T-helper 2 cell treated with Interferon-gamma antibody and Interleukin-4, amounts not matched to agents 5 μg/mL and 100 μg/mL, for 36 hours (primary cell): ENCODE data around the gene VEZT.
A peak's percentile ranks its signal among the peaks of the same experiment; 100 is the strongest.
"Not testable (repeated sequence)": the region's sequence is repeated elsewhere in the genome, so short reads cannot be mapped to it uniquely, and the experiment has no call there.

ENCODE experiments used
- DNase-seq: peaks from one replicate; pipeline ENCODE4 v3.0.0; 2021; ENCODE audit warnings: low spot score
- H3K27ac Mint-ChIP-seq: one replicate; pipeline ENCODE4 v1.8.0; 2021; ENCODE audit warnings: mild to moderate bottlenecking, mixed read lengths
- H3K27me3 Mint-ChIP-seq: one replicate; pipeline ENCODE4 v1.8.0; 2021; ENCODE audit warnings: low read depth, mixed read lengths
- H3K36me3 Mint-ChIP-seq: one replicate; pipeline ENCODE4 v1.8.0; 2021; ENCODE audit warnings: low read depth, mixed read lengths
- H3K4me1 Mint-ChIP-seq: one replicate; pipeline ENCODE4 v1.8.0; 2021; ENCODE audit warnings: low read depth, mixed read lengths
- H3K4me3 Mint-ChIP-seq: one replicate; pipeline ENCODE4 v1.8.0; 2022; ENCODE audit warnings: mild to moderate bottlenecking, moderate library complexity, mixed read lengths
- H3K9me3 Mint-ChIP-seq: one replicate; pipeline ENCODE4 v1.8.0; 2021; ENCODE audit warnings: mixed read lengths

VEZT gene

DNA sequence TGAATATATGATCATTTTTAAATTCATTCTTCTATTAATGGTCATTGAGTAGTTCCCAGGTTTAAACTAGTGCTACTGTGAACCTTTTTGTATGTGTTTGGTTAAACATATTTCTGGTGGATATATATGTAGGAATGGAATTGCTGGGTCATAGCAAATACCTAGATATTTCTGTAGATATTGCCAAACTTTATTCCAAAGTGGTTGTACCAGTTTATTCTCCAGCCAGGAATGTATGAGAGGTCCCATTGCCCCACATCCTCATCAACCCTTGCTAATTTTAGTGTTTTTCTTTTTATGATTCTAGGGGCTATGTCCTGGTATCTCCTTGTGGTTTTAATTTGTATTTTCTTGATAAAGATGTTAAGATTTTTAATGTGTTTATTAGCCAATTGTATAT, 3.1 kb downstream of the VEZT start:
- no peaks in the 10 kb centered on the region for H3K9me3 Mint-ChIP-seq
- peaks cover 9% of the 10 kb centered on the region for H3K27me3 Mint-ChIP-seq
- peaks cover 32% of the 10 kb centered on the region for H3K4me1 Mint-ChIP-seq
- H3K4me3 Mint-ChIP-seq, result peak overlapping the region; percentile 24
- no peak for DNase-seq
- no peak overlapping the region for H3K27ac Mint-ChIP-seq
- peaks cover 19% of the 10 kb centered on the region for H3K36me3 Mint-ChIP-seq

DNA sequence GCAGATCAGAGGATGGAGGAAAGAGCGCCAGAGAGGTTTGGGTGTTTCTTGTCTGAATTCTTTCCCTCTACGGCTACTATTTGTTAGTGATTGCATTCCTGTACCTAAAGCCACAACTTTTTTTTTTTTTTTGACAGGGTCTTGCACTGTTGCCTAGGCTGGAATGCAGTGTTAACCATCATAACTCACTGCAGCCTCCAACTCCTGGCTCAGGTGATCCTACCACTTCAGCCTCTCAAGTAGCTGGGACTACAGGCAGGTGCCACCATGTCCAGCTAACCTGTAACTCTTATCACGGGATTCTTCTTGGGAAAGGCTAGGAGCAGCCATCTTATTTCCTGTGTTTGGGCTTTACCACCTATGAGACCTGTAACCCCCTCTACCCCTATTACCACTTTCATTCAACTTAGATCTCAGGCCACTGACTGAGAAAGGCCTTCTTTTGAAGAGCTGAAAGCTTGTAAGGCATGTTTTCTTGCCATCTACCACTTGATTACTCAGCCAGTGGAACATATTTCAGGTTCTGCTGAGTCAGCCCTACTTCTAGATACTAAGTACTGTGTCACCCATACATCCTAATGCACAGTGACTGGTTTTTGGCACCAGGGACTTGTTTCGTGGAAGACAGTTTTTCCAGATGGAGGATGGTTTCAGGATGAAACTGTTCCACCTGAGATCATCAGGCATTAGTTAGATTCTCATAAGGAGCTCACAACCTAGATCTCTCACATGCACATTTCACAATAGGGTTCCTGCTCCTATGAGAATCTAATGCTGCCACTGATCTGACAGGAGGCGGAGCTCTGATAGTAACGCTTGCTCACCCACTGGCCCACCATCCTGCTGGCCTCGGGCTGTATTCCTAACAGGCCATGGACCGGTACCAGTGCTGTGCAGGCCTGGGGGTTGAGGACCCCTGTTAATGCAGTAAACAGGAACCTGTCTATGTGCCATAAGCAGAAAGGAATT, 6.9 kb downstream of the VEZT start:
- Mint-ChIP-seq H3K36me3 (peaks cover 18% of the 10 kb centered on the region), H3K4me1 (peaks cover 20% of the 10 kb centered on the region), H3K27me3 (no peaks in the 10 kb centered on the region), H3K9me3 (no peaks in the 10 kb centered on the region), H3K4me3 (no peak overlapping the region), H3K27ac (no peak overlapping the region)
- no peak for DNase-seq

DNA sequence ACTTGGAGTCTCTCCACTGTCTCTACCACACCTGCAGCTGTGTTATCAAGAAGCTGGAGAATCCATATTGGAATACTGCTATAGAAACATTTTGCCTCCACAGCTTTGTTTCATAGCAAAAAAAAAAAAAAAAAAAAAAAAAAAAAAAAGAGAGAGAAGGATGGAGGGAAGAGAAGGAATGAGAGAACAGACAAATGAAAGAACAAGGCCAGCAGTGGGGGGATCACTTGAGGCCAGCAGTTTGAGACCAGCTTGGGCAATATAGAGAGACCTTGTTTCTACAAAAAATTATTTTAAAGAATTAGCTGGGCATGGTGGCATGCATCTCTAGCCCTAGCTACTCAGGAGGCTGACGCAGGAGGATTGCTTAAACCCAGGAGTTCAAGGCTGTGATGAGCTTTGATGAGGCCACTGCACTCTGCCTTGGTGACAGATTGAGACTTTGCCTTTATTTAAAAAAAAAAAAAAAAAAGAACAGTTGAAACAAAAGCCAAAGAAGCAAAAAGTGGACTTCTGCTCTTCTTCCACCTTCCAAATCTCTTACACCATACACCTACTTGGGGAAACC, 8.1 kb downstream of the VEZT start:
- DNase-seq, result no peak
- no peaks in the 10 kb centered on the region for H3K27me3 Mint-ChIP-seq
- H3K4me3 Mint-ChIP-seq, result no peak overlapping the region
- H3K36me3 Mint-ChIP-seq, result peaks cover 11% of the 10 kb centered on the region
- no peaks in the 10 kb centered on the region for H3K9me3 Mint-ChIP-seq
- no peak overlapping the region for H3K27ac Mint-ChIP-seq
- peaks cover 12% of the 10 kb centered on the region for H3K4me1 Mint-ChIP-seq

DNA sequence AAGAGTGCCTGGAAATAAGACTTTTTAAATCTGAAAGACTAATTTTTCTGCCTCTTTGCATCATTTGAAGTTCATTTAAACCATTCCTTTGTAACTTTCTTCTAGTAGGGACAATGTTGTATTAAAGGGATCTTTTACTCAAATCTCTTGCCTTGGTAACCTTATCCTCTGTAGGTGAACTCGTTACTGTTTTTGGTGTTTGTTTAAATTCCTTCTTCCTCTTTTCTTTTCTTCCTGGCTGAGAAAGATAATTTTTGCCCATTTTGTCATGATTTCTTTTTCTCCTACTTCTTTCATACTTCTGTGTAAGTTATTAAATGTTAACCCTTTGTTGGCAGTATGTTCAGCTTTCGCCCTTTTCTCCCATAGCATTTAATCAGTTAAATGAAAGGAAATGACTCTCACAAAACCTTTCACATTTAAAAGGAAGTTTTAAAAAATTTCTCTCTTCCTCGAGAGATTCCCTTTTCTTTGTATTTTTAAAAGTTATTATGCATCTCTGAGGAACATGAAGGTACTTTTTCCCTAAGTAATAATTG, 10.3 kb downstream of the VEZT start:
- Mint-ChIP-seq H3K4me3 (no peak overlapping the region), H3K4me1 (peaks cover 5% of the 10 kb centered on the region), H3K27me3 (no peaks in the 10 kb centered on the region), H3K9me3 (no peaks in the 10 kb centered on the region), H3K27ac (no peak overlapping the region), H3K36me3 (peaks cover 11% of the 10 kb centered on the region)
- DNase-seq, result no peak

DNA sequence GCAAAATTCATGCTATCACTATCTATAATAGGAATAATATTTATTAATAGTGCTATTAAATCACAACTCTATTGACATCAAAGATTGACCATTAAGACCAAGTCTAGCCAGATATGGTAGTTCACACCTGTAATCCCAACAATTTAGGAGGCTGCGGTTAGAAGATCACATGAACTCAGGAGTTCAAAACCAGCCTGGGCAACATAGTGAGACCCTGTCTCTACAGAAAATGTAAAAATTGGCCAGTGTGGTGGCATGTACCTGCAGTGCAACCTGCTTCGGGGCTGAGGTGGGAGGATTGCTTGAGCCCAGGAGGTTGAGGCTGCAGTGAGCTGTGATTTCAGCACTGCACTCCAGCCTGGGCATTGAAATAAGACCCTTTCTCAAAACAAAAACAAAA, 11.0 kb downstream of the VEZT start:
- Mint-ChIP-seq H3K27me3 (no peaks in the 10 kb centered on the region), H3K36me3 (peaks cover 11% of the 10 kb centered on the region), H3K4me3 (no peak overlapping the region), H3K4me1 (peaks cover 5% of the 10 kb centered on the region), H3K9me3 (no peaks in the 10 kb centered on the region), H3K27ac (no peak overlapping the region)
- no peak for DNase-seq

DNA sequence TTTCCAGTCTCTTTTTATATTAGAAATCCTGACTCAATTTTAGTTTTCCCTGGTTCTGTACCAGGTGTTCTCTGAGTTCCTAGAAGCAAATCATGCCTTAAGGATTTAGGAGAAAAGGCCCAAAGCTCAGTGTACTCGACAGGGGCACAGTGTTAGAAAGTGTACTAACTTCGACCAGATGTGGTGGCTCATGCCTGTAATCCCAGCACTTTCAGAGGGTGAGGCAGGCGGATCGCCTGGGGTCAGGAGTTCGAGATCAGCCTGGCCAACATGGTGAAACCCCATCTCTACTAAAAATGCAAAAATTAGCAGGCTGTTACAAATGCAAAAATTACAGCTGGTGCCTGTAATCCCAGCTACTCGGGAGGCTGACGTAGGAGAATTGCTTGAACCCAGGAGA, 12.0 kb downstream of the VEZT start:
- no peak overlapping the region for H3K4me3 Mint-ChIP-seq
- DNase-seq, result no peak
- no peaks in the 10 kb centered on the region for H3K27me3 Mint-ChIP-seq
- H3K36me3 Mint-ChIP-seq, result peaks cover 9% of the 10 kb centered on the region
- H3K4me1 Mint-ChIP-seq, result peaks cover 5% of the 10 kb centered on the region
- H3K27ac Mint-ChIP-seq, result no peak overlapping the region
- H3K9me3 Mint-ChIP-seq, result no peaks in the 10 kb centered on the region

DNA sequence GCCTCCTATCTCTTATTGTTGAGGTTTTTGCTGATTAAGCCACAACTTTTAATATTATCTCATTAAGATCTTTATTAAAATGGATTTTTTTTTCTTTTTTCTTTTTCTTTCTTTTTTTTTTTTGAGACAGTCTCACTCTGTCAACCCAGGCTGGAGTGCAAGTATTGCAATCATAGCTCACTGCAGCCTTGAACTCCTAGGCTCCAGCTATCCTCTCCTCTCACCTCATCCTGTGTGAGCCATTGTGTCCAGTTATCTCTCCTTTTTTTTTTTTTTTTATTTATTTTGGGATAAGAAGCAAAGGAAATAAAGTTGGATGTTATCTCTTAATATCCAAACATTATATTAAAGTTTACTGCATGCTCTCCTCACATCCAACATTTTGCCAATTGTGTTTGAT, 12.7 kb downstream of the VEZT start:
- no peak overlapping the region for H3K4me3 Mint-ChIP-seq
- H3K27me3 Mint-ChIP-seq, result no peaks in the 10 kb centered on the region
- no peaks in the 10 kb centered on the region for H3K9me3 Mint-ChIP-seq
- no peak overlapping the region for H3K27ac Mint-ChIP-seq
- DNase-seq, result no peak
- peaks cover 6% of the 10 kb centered on the region for H3K36me3 Mint-ChIP-seq
- peaks cover 5% of the 10 kb centered on the region for H3K4me1 Mint-ChIP-seq

DNA sequence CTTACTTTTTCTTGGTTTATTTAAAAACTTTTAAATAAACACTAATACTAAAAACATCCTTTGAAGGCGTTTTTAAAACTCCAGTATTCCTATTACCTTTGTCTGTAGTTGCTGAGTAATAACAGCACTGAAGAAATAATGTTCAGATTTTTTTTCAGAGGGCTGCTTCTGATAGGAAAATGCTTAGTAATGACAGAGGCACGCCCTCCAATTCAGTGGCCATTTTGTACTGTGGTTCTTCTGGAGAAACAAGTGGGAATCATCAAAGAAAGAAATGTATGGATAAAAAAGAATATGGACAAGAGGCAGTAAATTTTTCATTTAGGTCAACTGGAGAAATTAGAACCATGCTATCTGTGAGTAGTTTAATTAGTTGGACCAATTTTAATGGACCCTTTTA, 13.6 kb downstream of the VEZT start:
- DNase-seq, result no peak
- no peaks in the 10 kb centered on the region for H3K9me3 Mint-ChIP-seq
- H3K27me3 Mint-ChIP-seq, result no peaks in the 10 kb centered on the region
- H3K36me3 Mint-ChIP-seq, result peaks cover 7% of the 10 kb centered on the region
- no peak overlapping the region for H3K4me3 Mint-ChIP-seq
- H3K27ac Mint-ChIP-seq, result no peak overlapping the region
- peaks cover 5% of the 10 kb centered on the region for H3K4me1 Mint-ChIP-seq

DNA sequence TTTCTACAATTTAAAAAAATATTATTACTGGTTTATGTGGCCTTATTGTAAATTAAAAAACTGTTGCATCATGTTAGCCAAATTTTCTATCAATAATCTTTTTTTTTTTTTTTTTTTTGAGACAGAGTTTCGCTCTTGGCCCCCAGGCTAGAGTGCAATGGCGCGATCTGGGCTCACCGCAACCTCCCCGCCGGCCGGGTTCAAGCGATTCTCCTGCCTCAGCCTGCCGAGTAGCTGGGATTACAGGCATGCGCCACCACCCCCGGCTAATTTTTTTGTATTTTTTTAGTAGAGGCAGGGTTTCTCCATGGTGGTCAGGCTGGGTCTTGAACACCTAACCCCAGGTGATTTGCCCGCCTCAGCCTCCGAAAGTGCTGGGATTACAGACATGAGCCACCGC, 16.6 kb downstream of the VEZT start:
- H3K36me3 Mint-ChIP-seq, H3K27me3 Mint-ChIP-seq, H3K9me3 Mint-ChIP-seq, DNase-seq, H3K4me3 Mint-ChIP-seq, H3K27ac Mint-ChIP-seq, H3K4me1 Mint-ChIP-seq: not testable (repeated sequence)

DNA sequence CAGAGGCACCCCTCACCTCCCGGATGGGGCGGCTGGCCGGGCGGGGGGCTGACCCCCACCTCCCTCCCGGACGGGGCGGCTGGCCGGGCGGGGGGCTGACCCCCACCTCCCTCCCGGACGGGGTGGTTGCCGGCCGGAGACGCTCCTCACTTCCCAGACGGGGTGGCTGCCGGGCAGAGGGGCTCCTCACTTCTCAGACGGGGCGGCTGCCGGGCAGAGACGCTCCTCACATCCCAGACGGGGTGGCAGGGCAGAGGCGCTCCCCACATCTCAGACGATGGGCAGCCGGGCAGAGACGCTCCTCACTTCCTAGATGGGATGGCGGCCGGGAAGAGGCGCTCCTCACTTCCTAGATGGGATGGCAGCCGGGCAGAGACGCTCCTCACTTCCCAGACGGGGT, 18.0 kb downstream of the VEZT start:
- not testable (repeated sequence) for H3K27ac Mint-ChIP-seq, H3K27me3 Mint-ChIP-seq, H3K9me3 Mint-ChIP-seq

DNA sequence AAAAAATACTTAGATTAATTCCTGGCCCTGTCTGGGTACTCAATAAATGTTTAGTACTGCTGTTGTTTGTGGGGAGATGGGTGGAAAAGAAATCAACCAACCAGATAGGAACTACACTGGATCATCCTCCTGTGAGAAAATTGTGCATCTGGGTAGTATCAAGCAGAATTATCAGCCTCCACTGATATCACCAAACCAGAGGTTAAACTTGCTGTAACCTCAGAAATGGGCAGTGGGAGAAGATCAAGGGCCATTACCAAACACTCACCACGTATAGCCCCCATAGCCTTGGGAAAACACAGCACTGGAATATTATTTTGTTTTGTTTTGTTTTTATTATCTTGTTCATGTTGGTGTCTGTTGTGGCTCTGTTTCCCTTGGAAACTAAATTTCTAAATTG, 19.7 kb downstream of the VEZT start:
- H3K4me3 Mint-ChIP-seq, result no peak overlapping the region
- no peaks in the 10 kb centered on the region for H3K27me3 Mint-ChIP-seq
- H3K4me1 Mint-ChIP-seq, result peaks cover 14% of the 10 kb centered on the region
- no peak overlapping the region for H3K27ac Mint-ChIP-seq
- no peaks in the 10 kb centered on the region for H3K9me3 Mint-ChIP-seq
- no peak for DNase-seq
- H3K36me3 Mint-ChIP-seq, result peaks cover 8% of the 10 kb centered on the region

More for the DNA sequence above, 18.0 kb downstream of the VEZT start:
- peaks cover 14% of the 10 kb centered on the region for H3K4me1 Mint-ChIP-seq
- not testable (repeated sequence) for H3K4me3 Mint-ChIP-seq, H3K36me3 Mint-ChIP-seq, DNase-seq

DNA sequence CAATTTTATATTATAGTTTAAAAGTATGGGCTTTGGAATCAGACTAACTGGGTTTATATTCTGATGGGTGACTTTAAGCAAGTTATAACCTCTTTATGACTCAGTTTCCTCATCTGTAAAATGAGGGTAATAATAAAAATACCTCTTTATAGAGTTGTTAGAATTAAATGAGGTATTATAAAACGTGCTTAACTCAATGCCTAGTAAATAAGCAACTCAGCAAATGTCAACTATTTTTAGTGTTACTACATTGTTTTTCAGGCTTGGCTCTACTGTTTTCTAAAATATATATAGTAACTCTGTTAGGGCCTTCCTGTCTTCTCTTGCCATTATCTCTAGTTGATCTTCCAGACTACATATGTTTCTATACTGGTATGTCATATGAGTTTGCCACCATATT, 20.5 kb downstream of the VEZT start:
- no peak overlapping the region for H3K27ac Mint-ChIP-seq
- DNase-seq, result no peak
- peaks cover 8% of the 10 kb centered on the region for H3K36me3 Mint-ChIP-seq
- no peak overlapping the region for H3K4me3 Mint-ChIP-seq
- no peaks in the 10 kb centered on the region for H3K9me3 Mint-ChIP-seq
- no peaks in the 10 kb centered on the region for H3K27me3 Mint-ChIP-seq
- peaks cover 12% of the 10 kb centered on the region for H3K4me1 Mint-ChIP-seq

DNA sequence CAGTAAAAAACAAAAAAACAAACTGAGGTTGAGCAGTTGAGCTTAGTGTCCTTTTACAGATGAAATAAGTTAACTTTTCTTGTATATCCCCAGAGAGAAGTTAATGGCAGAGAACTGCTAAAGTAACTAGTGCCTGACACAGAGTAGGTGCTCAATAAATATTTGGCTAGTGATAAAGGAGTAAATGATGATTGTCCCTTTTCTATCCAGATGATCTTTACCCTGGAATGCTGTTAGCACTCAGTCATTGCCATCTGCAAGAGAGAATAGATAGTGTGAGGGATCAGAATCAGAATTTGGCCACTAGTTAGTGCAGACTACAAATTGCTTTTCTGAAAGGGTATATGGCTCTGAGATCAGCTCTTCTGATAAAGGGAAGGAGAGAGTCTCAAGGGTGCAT, 21.6 kb downstream of the VEZT start:
- Mint-ChIP-seq H3K27ac (no peak overlapping the region), H3K4me3 (no peak overlapping the region), H3K9me3 (no peaks in the 10 kb centered on the region), H3K27me3 (no peaks in the 10 kb centered on the region), H3K4me1 (peaks cover 12% of the 10 kb centered on the region), H3K36me3 (peaks cover 8% of the 10 kb centered on the region)
- DNase-seq, result no peak

DNA sequence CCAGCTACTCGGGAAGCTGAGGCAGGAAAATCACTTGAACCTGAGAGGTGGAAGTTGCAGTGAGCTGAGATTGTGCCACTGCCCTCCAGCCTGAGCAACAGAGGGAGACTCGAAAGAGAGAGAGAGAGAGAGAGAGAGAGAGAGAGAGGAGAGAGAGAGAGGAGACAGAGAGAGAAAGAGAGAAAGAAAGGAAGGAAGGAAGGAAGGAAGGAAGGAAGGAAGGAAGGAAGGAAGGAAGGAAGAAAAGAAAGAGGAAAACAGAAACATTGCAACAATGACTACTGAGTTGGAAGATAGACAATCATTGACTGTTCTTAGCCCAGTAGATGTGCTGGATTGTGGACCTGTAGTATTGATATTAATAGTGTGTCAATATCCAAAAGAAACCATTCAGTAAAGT, 22.2 kb downstream of the VEZT start:
- H3K4me1 Mint-ChIP-seq, result peaks cover 12% of the 10 kb centered on the region
- not testable (repeated sequence) for H3K36me3 Mint-ChIP-seq, DNase-seq, H3K27me3 Mint-ChIP-seq, H3K4me3 Mint-ChIP-seq, H3K9me3 Mint-ChIP-seq, H3K27ac Mint-ChIP-seq
